NOMO-1 (cell line): Measurements from ENCODE around the gene LSM2.
"Not testable (repeated sequence)": the region's sequence is repeated elsewhere in the genome, so short reads cannot be mapped to it uniquely, and the experiment has no call there.

Experiments used
- DNase-seq, 2 experiments: peaks; one replicate each; lab custom pipeline; 2025; ENCODE audit not compliant: unreplicated experiment in 2 of 2; lab: John Stamatoyannopoulos, UW

LSM2 gene

DNA sequence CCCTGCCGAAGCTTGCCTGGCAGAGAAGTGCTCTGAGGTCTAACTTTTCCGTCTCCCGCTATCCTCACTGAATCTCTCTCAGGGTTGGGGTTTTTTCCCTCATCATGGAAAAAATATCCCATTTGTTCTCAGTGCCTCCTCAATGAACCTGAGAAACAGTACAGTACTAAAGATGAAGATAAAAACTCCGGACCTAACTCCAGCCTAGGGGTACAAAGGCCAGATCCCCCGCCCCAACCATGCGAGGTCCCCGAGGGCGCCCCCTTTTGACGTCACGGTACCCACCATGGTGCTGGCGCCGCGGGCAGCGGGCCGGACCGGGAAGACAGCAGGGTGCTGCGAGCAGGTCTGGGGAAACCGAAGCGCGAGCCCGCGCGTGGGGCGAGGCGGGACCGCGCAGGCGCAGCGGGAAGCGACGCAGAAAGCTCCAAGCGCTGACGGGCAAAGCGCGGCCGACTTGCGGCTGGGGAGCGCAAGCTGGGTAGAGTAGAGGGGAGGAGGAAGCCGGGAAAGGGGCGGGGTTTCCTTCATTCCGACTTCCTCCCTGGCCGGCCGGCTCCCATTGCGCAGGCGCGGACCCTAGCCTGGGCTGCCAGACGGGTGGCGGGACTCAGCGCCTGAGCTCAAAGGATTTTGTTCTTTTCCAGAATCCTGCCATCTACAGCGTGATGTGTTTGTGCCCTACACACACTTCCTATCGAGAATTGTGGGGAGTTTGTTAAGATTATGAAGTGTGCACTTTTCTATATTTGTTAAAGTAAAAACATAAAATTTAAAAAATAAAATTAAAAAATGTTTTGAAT, at the start of gene LSM2:
LSM2 (minus strand) TSS at position 497 of the 803 bp plus-strand sequence; CDS start at position 288, 209 bp downstream.
- peak; percentile 91 to 95 for DNase-seq

DNA sequence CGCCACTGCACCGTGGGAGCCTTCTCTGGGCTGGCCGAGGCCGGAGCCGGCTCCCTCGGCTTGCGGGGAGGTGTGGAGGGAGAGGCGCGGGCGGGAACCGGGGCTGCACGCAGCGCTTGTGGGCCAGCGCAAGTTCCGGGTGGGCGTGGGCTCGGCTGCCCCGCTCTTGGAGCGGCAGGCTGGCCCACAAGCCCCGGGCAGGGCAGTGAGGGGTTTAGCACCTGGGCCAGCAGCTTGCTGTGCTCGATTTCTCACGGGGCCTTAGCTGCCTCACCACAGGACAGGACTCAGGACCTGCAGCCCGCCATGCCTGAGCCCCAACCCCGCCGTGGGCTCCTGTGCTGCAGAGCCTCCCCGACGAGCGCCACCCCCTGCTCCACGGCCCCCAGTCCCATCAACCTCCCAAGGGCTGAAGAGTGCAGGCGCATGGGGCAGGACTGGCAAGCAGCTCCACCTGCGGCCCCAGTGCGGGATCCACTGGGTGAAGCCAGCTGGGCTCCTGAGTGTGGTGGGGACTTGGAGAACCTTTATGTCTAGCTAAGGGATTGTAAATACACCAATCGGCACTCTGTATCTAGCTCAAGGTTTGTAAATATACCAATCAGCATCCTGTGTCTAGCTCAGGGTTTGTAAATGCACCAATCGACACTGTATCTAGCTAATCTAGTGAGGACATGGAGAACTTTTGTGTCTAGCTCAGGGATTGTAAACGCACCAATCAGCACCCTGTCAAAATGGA, 45.4 kb upstream of the LSM2 start:
- not testable (repeated sequence) for DNase-seq

DNA sequence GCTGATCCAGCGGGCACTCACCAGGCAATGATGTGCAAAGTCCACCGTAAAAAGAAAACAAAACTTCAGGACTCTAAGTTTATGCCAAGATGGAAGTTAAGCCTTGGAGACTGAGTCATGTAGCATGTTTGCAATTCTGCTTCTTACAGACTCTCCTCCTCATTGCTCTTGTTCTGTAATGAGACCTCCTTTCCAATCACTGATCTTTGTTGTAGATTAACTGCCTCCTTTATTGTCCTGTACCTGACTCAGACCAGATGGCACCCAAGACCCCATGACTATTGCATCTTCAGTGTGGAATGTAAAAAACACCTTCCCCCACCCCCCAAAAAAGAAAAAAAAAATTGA, 44.7 kb upstream of the LSM2 start:
- no peak for DNase-seq

DNA sequence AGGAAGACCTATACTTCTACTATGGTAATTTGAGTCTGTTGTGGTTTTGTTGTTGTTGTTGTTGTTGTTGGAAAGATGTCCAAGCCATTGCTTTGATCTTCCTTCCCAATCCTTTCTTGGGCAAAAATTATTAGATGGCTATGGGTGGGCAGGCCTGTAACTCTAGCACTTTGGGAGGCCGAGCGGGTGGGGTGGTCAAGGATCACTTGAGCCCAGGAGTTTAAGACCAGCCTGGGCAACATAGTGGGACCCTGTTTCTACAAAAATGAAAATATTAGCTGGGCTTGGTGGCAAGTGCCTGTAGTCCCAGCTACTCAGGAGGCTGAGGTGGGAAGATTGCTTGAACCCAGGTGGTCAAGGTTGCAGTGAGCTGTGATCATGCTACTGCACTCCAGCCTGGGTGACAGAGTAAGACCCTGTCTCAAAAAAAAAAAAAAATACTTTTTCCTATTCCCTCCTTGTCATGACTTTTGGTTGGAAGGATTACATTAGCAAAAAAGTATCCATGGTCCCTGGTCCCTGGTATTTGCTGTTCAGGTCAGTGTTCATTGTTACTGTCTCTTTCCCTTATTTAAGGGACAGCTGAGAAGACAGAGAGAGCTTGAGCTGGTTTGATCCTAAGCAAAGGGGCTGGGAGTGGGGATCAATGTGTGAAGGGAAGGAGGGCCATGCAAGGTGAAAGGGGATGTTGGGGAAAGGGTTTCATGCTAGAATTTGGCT, 44.2 kb upstream of the LSM2 start:
- no peak for DNase-seq

DNA sequence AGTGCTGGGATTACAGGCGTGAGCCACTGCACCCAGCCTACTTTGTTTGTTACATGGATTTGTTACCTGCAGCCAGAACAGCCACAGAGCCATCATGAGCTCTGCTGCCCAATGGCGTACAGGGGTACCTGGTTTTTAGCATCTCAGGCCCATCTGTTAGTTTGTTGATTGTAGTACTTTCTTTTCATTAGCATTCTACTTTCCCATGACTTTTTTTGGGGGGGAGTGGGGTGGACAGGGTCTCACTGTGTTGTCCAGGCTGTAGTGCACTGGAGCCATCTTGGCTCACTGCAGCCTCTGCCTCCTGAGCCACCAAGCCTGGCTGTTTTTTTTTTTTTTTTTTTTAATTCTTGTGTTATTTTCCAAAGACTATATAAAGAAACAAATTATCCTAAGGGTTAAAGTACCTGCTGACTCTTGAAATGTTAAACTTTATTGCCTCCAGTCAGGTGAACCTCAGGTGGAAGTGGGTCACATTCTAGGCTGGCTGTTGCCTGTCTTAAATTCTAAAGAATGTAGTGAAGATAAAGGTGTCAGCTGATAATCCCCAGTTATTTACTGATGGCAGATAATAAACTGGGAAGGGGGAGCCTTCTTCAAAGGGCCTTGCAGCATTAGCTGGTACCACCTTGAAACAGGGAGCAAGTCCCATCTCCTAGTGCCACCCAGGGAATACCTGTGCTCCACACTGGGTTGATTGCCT, 40.7 kb upstream of the LSM2 start:
- DNase-seq = no peak

DNA sequence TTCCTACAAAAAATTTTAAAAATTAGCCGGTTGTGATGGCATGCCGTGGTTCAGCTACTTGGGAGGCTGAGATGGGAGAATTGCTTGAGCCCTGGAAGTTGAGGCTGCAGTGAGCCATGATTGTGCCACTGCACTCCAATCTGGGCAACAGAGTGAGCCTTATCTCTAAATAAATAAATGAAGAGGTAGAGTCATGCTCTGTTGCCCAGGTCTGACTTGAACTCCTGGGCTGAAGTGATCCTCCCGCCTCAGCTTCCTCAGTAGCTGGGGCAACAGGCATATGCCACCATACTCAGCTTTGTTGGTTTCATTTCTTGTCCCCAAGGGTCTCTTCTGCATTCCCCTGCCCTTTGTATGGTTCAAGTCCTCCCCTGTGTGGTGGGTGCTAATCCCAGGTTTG, 37.7 kb upstream of the LSM2 start:
- DNase-seq = no peak

DNA sequence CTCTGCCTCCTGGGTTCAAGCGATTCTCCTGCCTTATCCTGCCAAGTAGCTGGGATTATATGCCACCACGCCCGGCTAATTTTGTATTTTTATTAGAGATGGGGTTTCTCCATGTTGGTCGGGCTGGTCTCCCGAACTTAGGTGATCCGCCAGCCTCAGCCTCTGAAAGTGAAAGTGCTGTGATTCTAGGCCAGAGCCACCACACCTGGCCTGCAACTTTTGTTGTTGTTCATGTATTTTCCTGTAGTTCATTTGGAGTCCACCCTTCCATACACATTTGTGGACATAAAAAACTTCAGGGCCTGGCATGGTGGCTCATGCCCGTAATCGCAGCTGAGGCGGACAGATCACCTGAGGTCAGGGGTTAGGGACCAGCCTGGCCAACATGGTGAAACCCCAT, 35.3 kb upstream of the LSM2 start:
- no peak for DNase-seq

DNA sequence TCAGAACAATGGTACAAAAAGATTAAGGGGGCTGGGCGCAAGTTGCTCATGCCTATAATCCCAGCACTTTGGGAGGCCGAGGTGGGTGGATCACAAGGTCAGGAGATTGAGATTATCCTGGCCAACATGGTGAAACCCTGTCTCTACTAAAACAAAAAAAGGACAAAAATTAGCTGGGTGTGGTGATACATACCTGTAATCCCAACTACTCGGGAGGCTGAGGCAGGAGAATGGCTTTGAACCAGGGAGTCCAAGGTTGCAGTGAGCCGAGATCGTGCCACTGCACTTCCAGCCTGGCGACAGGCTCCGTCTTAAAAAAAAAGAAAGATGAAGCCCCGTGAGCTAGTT, 33.0 kb upstream of the LSM2 start:
- DNase-seq = not testable (repeated sequence)

DNA sequence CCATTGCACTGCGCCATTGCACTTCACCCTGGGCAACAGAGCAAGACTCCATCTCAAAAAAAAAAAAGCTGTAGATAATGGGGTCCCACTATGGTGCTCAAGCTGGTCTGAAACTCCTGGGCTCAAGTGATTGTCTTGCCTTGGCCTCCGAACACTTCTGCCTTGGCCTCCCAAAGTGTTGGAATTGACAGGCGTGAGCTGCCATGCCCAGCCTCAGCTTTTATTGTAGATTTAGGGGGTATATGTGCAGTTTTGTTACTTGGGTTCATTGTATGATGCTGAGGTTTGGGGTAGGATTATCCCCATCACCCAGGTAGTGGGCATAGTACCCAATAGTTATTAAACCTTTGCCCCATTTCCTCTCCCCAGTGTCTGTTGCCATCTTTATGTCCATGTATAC, 32.2 kb upstream of the LSM2 start:
- DNase-seq = no peak

DNA sequence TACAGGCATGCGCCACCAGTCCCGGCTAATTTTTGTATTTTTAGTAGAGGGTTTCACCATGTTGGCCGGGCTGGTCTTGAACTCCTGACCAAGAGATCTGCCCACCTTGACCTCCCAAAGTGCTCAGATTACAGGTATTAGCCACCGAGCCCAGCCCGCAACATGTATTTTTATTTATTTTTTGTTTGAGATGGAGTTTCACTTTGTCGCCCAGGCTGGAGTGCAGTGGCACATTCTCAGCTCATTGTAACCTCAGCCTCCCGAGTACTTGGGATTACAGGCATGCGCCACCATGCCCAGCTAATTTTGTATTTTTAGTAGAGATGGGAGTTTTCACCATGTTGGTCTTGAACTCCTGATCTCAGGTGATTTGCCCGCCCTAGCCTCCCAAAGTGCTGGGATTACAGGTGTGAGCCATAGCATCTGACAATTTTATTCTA, 31.4 kb upstream of the LSM2 start:
- not testable (repeated sequence) for DNase-seq

DNA sequence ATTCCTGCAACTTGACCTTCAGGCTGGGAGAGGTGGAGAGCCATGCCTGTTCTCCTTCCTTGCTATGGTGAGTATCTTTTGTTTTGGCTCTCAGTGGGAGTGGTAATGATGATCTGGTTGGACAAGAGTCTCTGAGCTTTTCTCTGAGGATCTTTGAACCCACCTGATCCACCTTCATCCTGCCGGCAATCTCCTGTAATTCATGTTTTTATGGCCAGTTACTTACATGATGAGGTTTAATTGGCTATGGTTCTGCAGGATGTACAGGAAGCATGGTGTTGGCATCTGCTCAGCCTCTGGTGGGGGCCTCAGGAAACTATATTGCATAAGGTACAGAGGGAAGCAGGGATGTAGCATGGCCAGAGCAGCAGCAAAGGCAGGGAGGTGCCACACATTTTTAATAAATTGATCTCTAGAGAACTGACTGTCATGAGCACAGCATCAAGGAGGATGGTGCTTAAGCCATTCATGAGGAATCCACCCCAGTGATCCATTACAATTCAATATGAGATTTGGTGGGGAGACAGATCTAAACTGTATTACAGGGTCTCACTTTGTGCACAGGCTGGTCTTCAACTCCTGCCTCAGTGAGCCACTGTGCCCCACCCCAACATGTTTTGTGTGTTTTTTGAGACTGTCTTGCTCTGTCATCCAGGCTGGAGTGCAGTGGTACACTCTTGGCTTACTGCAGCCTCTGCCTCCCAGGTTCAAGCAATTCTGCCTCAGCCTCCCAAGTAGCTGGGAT, 30.8 kb upstream of the LSM2 start:
- no peak for DNase-seq

DNA sequence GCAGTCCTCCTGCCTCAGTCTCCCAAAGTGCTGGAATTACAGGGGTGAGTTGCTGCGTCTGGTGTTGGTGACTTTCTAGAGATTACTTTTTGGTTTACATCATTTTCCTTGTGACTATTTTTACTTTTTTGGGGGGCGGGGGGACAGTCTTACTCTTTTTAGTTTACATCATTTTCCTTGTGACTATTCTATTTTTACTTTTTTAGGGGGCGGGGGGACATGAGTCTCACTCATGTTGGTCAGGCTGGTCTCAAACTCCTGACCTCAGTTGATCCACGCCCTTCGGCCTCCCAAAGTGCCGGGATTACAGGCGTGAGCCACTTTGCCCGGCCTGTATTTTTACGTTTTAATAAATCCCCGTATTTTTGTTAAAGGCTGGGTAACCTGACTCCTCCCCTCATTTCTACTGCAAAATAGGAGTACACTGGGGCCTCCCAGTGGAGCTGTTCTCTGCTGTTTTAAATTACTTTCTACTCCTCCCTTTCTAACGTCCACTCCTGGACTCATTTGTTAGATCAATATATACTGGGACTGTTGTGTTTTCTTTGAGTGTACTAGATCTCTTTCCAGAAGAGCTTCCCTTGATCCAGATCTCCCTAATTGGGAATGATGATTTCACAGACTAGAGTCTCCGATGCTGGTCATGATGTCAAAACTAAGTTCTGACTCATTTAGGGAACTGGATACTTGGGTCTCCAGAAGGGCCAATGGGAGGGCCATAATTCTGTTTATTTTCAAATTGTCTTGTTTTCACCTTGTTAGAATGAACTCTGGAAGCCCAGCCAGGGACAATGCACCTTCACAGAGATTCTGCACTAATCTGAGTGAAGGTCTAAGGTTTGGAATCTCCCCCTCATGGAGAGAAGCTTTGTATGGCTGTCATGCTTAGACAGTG, 30.0 kb upstream of the LSM2 start:
- peak in 1 of 2 experiments; percentile 41 for DNase-seq

DNA sequence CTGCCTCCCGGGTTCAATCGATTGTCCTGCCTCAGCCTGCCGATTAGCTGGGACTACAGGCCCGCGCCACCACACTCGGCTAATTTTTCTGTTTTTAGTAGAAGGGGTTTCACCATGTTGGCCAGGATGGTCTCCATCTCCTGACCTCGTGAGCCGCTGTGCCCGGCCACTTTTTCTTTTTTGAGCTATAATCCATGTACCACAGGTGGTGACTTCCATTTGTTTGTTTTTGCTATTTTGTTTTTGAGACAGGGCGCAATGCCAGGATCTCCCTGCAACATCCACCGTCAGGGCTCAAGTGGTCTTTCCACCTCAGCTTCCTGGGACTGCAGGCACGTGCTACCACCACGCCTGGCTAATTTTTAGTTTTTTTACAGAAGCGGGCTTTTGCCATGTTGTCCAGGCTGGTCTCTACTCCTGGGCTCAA, 29.3 kb upstream of the LSM2 start:
- no peak for DNase-seq

DNA sequence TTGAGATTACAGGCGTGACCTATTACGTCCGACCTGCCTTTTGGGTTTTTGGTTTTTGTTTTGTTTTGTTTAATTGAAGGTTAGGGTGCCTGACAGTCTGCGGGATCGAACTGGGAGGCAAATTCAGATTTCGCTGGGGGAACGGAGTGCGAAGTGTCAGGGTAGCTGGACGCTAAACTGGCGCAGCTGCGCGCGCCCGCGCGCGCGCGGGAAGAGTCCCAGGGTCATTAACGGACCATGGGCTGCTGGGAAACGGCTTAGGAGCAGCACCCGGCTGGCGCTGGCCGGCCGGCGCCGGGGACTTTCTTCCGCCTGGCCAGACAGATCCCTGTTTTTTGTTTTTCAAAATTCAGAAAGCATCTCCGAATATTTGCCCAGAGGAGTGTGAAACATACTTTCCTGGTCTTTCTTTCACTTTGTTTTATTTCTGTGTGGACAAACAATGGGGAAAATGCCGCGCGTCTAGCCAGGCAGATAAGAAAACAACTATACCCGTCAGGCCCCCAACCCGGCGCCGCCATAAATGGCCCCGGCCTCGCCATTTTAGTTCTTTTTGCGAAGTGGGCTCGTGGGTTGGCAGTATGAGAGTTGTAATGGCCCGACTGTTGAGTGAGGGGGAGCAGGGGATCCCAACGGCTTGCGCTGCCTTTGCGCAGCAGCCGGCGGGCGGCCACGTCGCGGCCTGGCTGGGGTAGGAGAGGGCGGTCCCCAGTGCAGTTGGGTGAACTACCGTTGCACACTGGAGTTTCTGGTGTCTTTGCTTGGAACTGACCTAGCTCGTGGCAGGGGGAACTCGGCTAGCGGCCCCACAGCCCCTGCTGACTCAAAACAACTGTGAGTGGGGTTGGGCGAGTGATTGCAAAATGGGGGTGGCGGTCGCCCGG, 27.8 kb upstream of the LSM2 start:
- DNase-seq = peak; percentile 80 to 86

DNA sequence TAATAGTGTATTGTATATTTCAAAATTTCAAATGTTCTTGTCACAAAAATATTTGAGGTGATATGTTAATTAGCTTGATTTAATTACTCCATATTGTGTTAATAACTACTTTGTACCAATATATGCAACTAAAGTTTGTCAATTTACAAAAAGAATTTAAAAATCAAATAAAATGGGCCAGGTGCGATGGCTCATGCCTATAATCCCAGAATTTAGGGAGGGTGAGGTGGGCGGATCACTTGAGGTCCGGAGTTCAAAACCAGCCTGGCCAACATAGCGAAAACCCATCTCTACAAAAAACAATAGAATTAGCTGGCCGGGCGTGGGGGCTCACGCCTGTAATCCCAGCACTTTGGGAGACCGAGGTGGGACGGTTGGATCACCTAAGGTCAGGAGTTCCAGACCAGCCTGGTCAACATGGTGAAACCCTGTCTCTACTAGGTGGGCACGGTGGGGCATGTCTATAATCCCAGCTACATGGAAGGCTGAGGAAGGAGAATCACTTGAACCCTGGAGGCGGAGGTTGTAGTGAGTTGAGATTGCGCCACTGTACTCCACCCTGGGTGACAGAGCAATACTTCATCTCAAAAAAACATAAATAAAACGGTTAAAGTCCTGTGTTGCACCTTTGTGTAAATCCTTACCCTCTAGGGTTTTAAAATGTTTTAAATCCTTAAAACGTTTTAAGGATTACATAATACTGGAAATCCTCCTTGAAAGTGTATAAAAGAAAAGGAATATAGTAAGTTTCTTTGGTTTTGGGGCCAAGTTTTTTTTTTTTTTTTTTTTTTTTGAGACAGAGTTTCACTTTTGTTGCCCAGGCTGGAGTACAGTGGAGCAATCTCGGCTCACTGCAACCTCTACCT, 24.8 kb upstream of the LSM2 start:
- DNase-seq = peak in 1 of 2 experiments; percentile 35

DNA sequence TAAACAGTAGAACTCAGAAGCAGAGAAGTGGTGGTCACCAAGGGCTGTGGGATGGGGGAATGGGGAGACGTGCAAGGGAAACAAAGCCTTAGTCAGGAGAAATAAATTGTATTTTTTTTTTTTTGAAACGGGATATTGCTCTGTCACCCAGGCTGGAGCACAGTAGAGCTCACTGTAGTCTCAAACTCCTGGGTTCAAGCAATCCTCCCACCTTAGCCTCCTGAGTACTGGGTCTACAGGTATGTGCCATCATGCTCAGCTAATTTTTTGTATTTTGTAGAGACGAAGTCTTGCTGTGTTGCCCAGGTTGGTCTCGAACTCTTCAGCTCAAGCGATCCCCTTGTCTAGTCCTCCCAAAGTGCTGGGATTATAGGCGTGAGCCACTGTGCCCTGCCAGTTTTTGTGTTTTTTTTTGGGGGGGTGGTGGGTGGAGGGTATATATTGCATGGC, 24.1 kb upstream of the LSM2 start:
- DNase-seq = no peak

DNA sequence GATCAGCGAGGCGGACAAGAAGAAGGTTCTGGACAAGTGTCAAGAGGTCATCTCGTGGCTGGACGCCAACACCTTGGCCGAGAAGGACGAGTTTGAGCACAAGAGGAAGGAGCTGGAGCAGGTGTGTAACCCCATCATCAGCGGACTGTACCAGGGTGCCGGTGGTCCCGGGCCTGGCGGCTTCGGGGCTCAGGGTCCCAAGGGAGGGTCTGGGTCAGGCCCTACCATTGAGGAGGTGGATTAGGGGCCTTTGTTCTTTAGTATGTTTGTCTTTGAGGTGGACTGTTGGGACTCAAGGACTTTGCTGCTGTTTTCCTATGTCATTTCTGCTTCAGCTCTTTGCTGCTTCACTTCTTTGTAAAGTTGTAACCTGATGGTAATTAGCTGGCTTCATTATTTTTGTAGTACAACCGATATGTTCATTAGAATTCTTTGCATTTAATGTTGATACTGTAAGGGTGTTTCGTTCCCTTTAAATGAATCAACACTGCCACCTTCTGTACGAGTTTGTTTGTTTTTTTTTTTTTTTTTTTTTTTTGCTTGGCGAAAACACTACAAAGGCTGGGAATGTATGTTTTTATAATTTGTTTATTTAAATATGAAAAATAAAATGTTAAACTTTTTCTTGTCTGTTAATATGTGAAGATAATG, 23.0 kb upstream of the LSM2 start:
- DNase-seq = peak; percentile 25 to 68
